Gastrocnemius medialis (tissue), 4 donors: ENCODE measurements around the gene PCSK5.

Source experiments
- POLR2A ChIP-seq, 2 donors: fragments of 450-650 bp; IDR thresholded peaks; one replicate each; pipeline ENCODE4 v1.6.1; 2017; ENCODE audit warnings: antibody characterized with exemption in 2 of 2, mild to moderate bottlenecking in 2 of 2, moderate library complexity in 2 of 2
- TF ChIP-seq, protein P1 (sequence below), 5 experiments: fragments of 450-650 bp in 3 of 5; fragments of 200-600 bp in 2 of 5; sonication (generic) in 2 of 5; IDR thresholded peaks in 4 of 5; conservative IDR thresholded peaks in 1 of 5; 1 replicate in 4 of 5; 2 replicates in 1 of 5; pipeline ENCODE4 v1.5.1; 2016 to 2019; ENCODE audit warnings: antibody characterized with exemption in 5 of 5, mild to moderate bottlenecking in 3 of 5, moderate library complexity in 3 of 5

- TF ChIP-seq, protein P1, sequence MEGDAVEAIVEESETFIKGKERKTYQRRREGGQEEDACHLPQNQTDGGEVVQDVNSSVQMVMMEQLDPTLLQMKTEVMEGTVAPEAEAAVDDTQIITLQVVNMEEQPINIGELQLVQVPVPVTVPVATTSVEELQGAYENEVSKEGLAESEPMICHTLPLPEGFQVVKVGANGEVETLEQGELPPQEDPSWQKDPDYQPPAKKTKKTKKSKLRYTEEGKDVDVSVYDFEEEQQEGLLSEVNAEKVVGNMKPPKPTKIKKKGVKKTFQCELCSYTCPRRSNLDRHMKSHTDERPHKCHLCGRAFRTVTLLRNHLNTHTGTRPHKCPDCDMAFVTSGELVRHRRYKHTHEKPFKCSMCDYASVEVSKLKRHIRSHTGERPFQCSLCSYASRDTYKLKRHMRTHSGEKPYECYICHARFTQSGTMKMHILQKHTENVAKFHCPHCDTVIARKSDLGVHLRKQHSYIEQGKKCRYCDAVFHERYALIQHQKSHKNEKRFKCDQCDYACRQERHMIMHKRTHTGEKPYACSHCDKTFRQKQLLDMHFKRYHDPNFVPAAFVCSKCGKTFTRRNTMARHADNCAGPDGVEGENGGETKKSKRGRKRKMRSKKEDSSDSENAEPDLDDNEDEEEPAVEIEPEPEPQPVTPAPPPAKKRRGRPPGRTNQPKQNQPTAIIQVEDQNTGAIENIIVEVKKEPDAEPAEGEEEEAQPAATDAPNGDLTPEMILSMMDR (IDR thresholded peaks at IDR 0.05 in 4 of 5, conservative IDR thresholded peaks at IDR 0.05 in 1 of 5) = no peak
- no peak for TF ChIP-seq POLR2A (IDR thresholded peaks at IDR 0.05)
Observed at GRCh38 chr9:76357555-76357954, 467.1 kb downstream of the PCSK5 start.
